GM19240 (cell line): ENCODE measurements around the gene RAP1B.

ENCODE experiments used
- DNase-seq: peaks from one replicate; pipeline ENCODE4 v3.0.0; 2011; ENCODE audit warnings: low spot score; ENCODE audit not compliant: insufficient read length

The RAP1B gene

DNA sequence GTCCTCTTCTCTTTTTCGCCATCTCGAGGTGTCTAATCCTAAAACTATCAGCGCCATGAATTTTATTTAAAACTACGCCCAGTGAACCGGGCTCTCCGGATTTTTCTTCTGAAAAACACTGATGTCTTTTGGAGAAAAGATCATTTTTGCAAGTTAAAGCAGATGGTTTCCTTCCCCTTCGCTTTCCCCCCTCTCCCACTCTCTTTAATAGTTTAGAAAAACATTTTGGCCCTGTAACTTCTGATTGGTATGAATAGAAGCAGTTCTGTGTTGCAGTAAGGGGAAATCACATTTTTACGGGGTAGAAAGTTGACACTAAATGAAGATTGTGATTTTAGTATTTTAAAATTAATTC lies 1.1 kb downstream of the RAP1B start:
- DNase-seq = no peak

DNA sequence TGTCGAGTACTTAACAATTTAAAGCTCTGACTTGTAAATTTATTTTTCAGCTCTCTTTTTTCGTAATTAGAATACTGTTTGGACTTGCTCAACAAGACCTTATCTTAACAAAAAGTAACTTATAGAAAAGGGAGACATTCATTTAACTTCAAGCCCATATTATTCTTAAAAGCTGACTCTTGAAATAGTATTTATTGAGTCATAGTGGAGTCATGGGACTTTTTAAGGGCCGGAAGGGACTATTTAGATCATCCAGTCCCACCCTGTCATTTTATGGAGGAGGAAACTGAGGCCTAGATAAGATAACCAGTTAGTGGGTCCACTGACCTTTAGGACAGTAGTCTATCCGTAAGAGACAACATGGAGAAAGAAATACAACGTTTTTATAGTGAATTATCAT lies 1.5 kb downstream of the RAP1B start:
- no peak for DNase-seq

DNA sequence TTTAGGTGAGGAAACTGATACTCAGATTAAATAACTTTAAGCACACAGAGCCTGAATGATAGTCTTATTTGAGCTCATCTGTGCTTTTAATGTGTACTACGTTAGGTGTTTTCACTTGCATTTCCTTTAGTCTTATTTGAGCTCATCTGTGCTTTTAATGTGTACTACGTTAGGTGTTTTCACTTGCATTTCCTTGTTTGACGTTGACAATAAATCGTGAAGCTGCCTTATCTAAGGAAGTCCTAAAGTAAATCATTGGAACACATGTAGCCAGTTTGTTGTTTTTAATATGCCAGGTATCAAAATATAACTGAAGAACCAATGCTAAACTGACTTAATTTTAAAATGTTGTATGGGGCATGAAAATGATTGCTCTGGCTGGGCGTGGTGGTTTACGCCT lies 2.0 kb downstream of the RAP1B start:
- no peak for DNase-seq

DNA sequence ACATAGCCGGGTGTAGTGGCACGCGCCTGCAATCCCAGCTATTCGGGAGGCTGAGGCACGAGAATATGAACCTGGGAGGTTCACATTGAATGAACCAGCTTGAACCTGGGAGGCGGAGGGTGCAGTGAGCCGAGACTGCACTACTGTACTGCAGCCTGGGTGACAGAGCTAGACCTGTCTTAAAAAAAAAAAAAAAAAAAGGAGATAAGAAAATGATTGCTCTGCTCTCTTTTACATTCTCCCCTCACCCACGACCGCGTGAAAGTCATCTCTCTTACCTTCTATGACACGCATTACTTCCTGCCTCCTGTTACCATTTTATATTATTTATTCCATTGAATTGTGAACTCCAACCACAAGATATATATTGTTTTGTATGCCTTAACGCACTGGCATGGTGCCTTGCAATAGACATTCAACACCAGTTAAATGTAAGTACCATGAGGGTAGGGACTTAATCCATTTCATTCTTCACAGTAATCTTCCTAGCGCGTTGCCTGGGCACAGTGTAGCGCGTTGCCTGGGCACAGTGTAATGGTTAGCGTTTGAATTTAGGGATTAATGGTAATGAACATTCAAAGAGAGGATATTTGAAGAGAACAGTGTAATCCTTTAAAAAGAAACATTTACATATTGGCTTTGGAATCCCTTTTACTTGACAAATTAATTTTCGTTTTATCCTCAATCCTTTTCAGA lies 2.7 kb downstream of the RAP1B start:
- no peak for DNase-seq

DNA sequence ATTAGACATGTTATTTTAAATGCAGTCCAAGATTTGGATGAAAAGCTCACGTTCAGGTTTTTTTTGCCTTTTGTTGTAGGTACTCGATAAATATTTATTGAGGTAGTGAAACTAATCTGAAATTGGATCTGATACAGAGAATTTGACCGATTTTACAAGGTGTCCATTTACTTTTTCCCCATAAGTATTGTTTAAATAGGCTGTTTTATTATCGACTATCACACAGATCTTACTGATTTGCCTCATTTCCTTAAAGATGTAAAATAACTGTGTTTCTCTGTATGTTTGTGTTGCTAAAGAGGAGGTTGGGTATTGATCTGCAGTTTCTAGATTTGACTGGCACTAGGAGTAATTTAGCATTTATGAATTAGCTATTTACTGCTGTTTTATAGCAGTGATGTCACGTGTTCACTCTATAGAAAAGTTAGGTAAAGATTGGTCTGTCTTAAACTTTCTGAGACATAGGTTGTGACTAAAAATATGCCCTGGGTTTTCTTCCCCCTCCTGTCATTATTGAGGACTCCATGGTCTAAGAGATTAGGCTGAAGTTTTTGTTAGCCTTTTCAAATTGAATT lies 3.5 kb downstream of the RAP1B start:
- no peak for DNase-seq

DNA sequence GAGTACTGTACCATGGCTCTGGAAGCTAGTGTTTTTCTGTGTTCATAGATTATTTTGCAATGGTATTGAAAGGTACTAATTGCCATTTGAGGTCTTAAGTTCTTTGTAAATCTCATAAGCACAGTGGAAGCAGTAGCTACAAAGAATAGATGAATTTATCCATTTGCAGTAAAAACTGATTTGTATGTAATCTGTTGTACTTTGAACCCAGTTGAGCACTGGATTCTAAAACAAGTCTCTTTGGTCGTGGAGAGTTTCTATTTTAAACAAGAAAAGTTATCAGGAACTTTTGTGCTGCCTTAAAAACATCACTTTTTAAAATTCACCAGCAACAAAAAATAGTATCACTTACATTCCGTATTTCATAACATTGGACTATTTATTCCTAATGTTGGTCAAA lies 4.1 kb downstream of the RAP1B start:
- DNase-seq = no peak

DNA sequence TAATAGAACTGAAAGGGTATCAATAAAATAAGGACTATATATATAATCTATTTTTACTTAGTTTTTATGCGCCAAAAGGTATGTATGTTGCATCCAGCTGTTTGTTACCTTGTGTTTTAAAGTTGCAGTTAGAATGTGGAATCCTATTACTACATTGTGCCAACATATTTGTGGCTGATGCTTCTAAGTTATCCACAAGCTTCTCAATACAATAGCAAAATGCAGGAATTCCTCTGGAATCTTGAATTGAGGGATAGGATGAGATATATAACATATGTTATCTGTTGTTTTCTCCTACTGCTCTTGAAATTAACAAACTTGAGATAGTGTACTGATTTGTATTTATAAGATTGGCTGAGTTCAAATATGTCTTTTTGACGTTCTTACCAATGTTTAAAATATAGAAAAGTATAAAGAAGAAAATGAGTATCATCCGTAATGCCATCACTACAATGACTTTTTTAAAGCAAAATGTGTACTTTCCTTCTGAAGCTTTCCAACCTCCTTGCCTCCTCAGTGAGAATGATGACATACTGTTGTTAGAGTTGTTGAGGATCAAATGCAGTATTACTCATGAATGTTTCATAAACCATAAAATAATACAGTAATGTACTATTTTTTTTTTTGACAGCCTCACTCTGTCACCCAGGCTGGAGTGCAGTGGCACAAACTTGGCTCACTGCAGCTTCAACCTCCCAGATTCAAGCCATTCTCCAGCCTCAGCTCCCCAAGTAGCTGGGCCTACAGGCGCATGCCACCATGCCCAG lies 6.6 kb downstream of the RAP1B start:
- DNase-seq = no peak

DNA sequence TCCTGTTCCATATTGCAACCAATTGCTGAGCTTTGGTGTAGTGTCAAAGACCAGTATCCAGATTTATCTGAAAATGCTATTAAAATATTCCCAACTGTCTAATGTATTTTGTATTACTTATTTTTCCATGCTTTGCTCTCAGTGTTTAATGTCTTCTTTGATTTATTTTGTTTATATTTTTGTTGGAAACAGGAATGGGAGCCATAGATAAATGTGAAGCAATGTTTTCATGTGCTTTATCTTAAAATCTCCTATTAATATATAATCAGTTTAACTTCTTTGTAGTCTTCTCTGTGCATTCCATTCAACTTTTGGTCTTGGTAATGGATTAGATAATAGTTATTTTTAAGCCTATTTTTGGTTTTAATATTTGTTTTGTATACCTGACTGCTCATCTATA lies 8.8 kb downstream of the RAP1B start:
- DNase-seq = no peak

DNA sequence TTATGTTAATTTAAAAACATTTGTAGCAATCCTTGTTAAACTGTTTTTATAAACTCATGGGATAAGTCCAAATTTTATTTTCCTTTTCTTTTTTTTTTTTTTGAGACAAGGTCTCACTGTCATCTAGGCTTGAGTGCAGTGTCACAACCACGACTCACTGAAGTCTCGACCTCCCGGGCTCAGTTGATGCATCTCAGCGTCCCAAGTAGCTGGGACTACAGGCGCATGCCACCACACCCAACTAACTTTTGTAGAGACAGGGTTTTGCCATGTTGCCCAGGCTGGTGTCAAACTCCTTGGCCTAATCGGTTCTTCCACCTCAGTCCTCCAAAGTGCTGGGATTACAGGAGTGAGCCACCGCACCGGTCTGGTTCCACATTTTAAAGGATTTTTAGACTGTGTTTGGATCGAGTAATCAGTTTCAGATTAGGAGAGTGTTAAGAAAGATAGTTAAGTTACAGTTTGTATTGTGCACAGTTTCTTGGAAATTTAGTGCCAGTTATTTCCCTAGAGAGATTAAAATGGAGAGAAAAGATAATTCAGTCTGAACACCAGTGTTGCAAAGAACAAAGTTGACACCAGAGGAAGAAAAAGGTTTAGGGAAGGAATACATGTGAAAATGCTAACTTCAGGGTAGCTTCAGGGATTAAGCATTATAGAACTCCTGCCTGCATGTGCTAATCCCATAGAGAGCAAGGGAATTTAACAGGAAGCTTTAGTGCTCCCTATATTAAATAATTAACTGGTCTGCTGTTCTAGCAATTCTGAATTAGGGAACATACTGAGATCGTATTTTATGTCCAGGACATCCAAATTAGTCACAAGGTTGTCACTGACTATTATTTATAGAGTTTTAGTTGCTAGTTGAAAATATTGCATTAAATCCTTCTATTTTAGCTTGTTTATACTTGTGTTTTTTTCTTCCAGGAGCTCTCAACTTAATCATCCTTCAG lies 10.1 kb downstream of the RAP1B start:
- DNase-seq = no peak

DNA sequence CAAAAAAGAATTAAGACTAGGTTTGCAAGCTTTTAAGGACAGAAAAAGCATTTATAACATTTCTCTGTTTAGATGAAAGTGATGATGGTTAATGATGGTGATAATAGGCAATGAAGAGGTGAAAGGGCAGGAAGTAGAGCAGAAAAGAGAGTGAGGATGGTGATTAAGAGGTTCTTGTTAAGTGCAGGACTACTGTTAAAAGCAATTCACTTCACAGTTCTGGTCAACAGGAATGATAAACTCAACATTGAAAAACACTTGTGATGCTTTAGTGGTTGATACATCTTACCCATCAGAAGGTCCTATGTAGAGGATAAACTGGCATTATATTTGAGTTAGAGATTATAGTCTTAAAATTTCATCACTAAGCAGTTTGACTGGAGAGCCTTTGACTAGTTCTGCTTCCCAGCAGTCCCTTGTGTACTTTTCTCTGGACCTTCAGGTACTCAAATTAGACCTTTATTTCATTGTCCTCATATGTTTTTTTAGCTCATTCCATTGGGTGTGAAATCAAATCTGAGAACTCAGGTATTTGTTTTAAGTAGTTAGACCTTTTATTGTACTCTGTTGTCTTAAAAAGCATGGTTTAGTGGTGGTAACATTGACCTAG lies 10.9 kb downstream of the RAP1B start:
- DNase-seq = no peak

DNA sequence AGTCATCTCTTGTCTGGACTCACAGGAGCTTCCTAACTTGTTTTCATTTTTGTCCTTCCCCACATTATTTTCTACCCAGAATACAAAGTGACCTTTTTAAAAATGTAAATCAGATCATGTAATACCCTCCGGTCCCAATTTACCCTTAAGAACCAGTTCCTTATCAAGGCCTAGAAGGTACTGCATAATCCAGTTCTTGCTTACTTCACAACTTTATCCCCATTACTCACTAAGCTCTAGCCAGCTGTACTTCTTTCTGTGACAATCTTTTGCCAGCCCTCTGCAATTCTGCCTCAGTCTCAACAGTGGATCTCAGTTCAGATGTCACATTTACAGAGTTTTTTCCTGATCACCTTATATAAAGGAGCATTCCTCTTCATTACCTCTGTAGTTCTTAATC lies 11.6 kb downstream of the RAP1B start:
- DNase-seq = no peak

DNA sequence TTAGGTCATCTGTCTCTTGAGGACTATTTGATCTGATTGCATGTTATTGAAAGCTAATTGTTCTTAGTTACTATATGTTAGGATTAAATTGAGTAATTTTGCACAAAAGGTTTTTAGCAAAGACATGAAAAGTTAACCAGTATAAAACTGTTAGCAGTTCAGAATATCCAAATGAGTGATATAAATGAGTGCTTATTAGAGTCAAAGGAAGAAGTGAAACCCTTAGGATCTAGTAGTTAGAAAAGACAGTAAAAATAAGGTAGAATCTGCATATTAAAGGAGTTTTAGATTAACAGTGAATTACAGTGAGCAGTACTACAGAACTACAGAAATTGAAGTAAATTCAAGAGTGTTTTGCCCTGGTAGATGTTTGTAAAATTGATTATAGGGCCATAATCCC lies 12.4 kb downstream of the RAP1B start:
- no peak for DNase-seq

DNA sequence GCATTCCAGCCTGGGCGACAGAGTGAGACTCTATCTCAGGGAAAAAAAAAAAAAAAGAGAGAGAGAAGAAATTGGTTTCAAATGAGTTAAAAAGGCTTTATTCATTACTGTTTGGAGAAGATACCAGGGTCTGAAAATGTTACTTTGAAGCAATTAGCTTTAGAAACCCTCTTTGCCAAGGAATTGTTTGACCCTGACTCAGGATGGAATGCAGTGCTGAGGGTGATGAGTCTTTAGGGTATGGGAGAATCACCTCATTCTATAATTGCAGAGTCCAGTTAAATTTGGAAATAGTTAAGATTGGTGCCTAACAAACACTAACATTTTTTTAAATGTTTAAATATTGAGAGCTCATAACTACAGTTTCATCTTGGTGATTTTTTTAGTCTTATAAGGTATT lies 13.3 kb downstream of the RAP1B start:
- DNase-seq = no peak

DNA sequence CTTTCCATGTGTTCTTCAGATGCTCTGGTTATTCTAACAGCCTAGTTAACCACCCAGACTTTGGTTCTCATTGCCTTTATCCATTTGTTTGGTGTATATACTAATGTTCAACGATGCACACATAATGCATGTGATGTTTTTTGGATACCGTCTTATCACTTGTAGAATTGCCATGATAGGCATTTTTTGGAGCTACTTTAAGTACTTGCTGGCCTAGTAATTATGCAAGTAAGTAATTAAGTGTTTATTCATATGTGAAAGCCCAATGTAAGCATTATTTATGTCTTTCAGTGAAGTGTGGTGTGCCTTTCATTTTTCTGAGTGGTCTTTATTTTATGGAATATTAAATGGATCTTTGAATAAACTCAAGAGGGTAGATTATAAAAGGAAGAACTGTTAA lies 14.2 kb downstream of the RAP1B start:
- DNase-seq = no peak

DNA sequence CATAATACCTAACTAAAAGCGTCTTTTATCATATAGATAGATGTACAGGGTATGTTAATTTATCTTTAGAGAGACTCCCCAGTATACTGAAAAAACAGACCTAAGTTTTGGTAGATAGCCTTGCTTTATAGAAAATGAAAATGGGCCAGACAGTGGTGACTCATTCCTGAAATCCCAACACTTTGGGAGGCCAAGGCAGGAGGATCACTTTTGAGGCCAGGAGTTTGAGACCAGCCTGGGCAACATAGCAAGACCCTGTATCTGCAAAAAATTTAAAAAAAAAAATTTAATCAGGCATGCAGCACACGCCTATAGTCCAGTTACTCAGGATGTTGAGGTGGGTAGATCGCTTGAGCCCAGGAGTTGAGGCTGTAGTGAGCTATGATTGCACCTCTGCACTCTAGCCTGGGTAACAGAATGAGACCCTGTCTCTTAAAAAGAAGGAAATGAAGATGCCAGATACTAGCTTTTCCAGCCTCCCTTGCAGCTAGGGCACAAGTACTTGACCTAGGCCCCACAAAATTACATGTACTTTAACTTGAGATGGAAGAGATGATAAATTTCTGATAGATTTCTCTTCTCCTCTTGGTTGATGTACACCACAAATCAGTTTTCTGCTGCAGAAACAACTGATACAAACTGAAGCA lies 17.1 kb downstream of the RAP1B start:
- no peak for DNase-seq

DNA sequence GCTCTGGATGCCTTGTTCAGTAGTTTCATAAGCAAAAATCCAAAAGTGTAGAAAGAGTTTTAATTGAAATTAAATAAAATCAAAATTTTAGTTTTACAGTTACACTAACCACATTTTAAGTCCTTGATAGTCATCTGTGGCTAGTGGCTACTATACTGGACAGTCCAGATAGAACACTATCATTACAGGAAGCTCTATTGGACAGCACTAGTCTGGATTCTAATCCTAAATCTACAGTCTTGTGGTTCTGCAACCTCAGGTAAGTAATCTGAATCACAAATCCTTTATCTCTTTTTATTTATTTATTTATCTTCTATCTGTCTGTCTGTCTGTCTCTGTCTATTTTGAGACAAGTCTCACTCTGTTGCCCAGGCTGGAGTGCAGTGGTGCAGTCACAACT lies 18.0 kb downstream of the RAP1B start:
- DNase-seq = no peak

DNA sequence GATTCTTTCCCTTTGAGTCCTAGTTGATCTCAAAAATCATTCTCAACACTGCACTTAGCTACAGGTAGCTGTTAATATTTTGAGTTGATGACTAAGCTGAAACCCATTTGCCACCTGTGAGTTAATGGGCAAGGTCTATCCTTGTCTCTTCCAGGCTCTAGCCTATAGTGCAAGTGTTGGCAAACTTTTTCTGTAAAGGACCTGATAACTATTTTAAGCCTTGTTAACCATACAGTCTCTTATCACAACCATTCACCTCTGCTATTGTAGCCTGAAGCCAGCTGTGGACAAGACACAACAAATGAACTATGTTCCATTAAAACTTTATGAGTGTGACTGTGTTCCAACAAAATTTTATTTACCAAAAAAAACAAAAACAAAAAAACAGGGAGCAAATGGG lies 19.4 kb downstream of the RAP1B start:
- no peak for DNase-seq

DNA sequence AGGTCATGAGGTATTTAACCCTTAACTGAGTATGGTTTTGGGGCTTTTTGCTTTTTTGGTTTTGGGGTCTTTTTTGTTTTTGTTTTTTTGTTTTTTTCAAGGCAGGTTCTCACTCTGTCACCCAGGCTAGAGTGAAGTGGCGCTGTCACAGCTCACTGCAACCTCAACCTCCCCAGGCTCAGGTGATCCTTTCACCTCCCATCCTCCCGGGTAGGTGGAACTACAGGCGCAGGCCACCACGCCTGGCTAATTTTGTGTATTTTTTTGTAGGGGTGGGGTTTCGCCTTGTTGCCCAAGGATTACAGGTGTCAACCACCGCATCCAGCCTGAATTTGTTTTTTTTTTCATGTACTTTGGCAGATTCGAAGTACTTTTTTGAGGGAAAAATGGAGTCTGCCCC lies 19.9 kb downstream of the RAP1B start:
- DNase-seq = no peak

DNA sequence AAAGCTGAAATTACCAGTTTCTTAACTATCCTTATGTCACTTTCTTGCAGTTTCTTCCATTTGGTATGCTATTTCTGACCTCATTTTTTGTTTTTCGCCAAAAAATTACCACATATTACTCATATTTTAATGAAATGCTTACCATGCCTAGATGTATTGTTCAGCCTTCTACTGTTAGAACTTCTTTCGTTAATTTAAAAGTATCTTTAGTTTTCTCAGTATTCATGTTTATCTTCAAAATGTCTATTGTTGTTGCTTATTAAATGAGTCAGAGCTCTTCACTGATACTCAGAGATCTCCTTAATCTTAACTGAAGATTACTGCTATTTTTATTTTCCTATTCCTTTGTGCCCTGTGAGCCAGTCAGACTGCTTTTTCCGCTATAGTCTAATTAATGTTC lies 20.5 kb downstream of the RAP1B start:
- no peak for DNase-seq

DNA sequence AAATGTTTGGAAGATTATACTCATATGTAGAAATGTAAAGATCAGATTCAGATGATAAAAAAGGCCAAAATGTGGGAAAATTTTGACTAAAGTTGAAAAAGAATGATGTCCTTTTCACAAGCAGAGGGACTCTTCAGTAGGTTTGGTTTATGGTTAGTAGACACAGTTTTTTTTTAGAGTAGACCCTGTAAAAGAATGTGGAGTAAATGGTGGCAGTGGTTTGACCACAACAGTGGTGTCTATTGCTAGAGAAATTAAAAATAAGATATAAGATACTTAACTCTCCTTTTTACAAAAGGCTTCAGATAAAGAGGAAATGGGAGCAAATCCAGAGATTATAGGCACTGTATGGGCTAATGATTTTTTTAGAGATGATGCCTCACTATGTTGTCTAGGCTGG lies 21.8 kb downstream of the RAP1B start:
- DNase-seq = no peak
